SIG-M5 treated with dmso at 0.1 percent for 504 hours (cell line): ENCODE data around the gene NPIPB5.
"Not testable (repeated sequence)": the region's sequence is repeated elsewhere in the genome, so short reads cannot be mapped to it uniquely, and the experiment has no call there.

Experiments used
- DNase-seq: peaks from one replicate; lab custom pipeline; 2025; ENCODE audit not compliant: unreplicated experiment; lab: John Stamatoyannopoulos, UW

Gene NPIPB5

DNA sequence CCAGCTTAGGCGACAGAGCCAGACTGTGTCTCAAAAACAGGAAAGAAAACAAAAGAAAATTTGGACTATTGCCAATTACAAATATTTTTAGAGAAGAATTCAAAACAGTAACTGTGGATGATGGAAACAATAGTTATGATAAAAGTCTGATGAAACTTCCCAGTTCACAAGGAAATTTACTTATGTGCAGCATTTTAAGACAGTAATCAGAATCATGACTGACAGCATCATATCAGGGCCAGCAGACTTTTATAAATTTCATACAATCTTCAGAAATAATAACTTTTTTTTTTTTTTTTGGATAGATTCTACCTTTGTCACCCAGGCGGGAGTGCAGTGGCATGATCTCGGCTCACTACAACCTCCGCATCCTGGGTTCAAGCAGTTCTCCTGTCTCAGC is at the start of gene NPIPB5:
Gene NPIPB5, plus strand, starts transcription at position 301 of the 400 bp plus-strand sequence. CDS start 2,911 bp downstream, outside the sequence.
- not testable (repeated sequence) for DNase-seq

DNA sequence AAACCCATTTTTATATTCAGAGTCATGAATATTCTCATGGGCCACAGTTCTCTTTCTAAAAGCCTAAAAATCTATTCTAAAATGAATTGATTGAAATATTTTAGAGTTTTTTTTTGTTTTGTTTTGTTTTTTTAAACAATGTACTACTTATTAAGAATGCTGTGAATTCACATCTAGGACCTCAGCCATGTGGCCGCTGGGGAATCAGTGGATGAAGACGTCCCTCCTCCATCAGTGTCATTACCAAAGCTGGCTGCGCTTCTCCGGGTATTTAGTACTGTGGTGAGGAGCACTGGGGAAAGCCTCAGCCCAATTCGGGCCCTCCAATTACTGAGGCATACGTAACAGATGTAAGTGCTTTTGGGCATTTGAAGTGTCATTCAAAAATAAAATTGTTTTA is 41.8 kb upstream of the NPIPB5 start:
- DNase-seq = not testable (repeated sequence)

DNA sequence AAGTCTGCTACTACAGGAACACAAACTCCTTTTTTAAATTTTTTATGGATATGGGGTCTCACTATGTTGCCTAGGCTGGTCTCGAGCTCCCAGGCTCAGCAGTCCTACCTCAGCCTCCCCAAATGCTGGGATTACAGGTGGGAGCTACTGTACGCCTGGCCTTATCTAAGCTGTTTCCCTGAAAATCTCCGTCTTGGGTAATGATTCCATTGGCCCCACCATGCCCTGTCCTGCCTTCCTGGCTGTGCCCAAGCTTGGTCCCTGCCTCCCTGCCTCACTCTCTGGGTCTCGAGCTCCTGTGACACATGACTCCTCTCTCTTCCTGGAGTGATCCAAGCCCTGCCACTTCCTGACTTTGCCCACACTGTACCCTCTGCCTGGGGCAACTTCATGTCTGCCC is 27.3 kb downstream of the NPIPB5 start:
- DNase-seq = not testable (repeated sequence)

DNA sequence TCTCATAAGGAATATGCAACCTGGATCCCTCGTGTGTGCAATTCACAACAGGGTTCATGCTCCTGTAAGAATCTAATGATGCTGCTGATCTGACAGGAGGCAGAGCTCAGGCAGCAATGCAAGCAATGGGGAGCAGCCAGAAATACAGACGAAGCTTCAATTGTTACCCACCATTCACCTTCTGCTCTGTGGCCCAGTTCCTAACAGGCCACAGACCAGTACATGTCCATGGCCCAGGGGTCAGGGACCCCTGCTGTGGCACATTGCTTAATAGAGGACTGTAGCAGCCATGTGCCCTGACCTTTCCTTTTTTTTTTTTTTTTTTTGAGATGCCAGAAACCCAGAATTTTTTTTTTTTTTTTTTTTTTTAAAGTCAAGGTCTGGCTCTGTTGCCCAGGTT is 34.1 kb downstream of the NPIPB5 start:
- DNase-seq = not testable (repeated sequence)

DNA sequence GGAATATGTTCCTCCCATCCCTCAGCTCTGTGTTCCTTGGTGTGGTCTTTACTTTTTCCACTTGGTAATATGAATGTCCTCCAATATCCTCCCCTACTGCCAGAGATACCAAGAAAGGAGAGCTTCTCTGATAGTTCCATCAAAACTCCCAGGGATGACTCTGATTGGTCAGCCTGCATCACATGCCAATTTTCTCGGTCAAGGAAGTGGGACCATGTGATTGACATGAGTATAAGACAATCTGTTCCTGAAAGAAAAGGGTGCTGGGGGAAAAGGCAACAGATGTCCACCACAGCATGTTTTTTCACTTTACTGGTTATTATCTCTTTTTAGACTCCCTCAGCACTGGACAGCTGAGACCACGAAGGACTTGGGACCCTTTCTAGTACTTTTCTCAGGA is 35.9 kb downstream of the NPIPB5 start:
- not testable (repeated sequence) for DNase-seq

DNA sequence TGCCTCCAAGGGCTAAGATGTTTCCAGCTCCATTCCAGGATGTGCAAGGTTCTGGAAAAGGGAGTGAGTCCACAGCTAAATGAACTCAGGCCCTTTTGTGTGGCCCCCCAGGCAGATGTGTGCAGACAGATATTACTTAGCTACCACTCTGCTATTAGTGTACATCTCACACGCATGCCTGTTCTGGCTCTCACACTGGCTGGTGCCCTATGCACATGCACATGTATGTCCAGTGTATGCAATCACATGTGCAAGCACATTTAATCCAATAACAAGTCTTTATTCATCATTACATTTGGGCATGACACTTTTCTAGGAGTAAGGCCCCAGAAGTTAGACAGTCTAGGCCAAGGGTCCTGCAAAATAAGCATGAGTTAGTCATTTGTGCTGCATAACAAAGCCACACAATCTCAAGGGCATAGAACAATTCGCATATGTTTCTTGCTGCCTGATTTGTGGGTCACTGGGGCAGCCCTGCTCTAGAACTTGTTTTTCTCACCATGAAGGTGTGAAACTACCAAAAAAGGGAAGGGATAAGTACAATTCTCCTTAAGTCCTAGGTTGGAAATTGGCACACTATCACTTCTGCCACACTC is 36.6 kb downstream of the NPIPB5 start:
- DNase-seq = not testable (repeated sequence)

DNA sequence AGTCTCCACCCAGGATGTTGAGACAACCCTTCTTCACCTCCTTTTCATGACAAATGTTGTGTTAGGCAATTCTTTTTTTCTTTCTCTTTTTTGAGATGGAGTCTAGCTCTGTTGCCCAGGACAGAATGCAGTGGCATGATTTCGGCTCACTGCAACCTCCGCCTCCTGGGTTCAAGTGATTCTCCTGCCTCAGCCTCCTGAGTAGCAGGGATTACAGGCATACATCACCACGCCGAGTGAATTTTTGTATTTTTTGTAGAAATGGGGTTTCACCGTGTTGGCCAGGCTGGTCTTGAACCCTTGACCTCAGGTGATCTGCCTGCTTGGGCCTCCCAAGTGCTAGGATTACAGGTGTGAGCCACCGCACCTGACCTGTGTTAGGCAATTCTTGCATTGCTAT is 39.2 kb downstream of the NPIPB5 start:
- not testable (repeated sequence) for DNase-seq

DNA sequence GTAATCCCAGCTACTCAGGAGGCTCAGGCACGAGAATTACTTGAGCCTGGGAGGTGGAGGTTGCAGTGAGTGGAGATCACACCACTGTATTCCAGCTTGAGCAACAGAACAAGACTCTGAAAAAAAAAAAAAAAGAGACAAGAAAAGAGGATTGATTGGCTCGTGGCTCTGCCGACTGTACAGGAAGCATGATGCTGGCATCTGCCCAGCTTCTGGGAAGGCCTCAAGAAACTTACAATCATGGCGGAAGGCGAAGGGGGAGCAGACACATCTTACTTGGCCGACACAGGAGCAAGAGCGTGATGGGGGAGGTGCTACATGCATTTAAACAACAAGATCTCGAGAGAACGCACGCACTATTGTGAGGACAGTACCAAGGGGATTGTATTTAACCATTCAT is 40.5 kb downstream of the NPIPB5 start:
- not testable (repeated sequence) for DNase-seq

DNA sequence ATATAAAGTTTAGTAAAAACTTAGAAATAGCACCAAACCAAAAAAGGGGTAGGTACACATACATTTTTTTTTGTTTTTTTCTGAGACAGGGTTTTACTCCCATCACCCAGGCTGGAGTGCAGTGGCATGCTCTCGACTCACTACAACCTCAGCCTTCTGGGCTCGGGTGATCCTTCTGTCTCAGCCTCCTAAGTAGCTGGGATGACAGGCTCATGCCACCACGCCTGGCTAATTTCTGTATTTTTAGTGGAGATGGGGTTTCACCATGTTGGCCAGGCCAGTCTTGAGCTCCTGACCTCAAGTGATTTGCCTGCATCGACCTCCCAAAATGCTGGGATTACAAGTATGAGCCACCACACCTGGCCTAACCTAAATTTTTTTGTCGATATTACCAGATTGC is 41.0 kb downstream of the NPIPB5 start:
- DNase-seq = not testable (repeated sequence)

DNA sequence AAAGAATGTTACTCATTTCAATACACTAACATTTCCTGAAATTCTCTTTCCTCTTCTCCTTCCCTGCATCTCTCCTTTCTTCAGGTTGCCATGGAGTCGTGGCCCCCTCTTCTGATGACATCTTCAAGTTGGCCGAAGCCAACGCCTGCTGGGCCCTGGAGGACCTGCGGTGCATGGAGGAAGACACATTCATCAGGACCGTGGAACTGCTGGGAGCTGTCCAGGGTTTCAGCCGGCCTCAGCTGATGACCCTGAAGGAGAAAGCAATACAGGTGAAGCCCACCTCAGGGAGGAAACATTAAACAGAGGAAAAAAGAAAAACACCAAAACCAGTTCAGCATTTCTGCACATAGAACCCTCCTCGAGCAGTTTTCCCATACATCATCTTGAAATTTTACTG is 46.1 kb downstream of the NPIPB5 start:
- DNase-seq = not testable (repeated sequence)
